Posterior vena cava (tissue), 2 donors: Measurements from ENCODE around the gene PHTF1. TPM values are rescaled to one million over a fixed set of nuclear protein-coding genes. Genes with fewer than 3 reads are reported as not detected.

Source experiments
- DNase-seq: peaks from one replicate; pipeline ENCODE4 v3.0.0-alpha.2; 2020; ENCODE audit warnings: low spot score
- intact Hi-C, 2 donors: fragments of 100-400 bp; cut with DNase I; formaldehyde crosslinking; loops; one replicate each; pipeline versions ENCODE4 v1.14.1 to v1.14.2; 2022 to 2023
- total RNA-seq, 2 donors: library from RNA; stranded (reverse); fragmentation: NEBNext Ultra II Directional; extraction: Animal tissue kit (Norgen Biotek cat#: 25700); gene quantifications; one replicate each; pipeline ENCODE4 v1.2.1, GENCODE V29; 2021
- donor health status: DM: yes; HTN: yes; CAD: no.
- donor health status: DM: yes; HTN: yes; CAD: no.

Gene PHTF1
- total RNA-seq, 2 donors from 2014 or later = 12.0 to 13.2 TPM

GRCh38 chr1:113677250-113678158, 81.8 kb downstream of the PHTF1 start:
- intact Hi-C loops = loop anchor here (5.0 to 10.0 kb wide), 2 partner anchors 533 to 535 kb away; no protein-coding TSS in a partner anchor
- DNase-seq = no peak

GRCh38 chr1:113676524-113676923, 82.8 kb downstream of the PHTF1 start:
- DNase-seq = no peak
- intact Hi-C loops = loop anchor here (5.0 to 10.0 kb wide), 2 partner anchors 532 to 534 kb away; no protein-coding TSS in a partner anchor

GRCh38 chr1:113675302-113675701, 84.0 kb downstream of the PHTF1 start:
- intact Hi-C loops = loop anchor here (5.0 to 10.0 kb wide), 2 partner anchors 531 to 533 kb away; no protein-coding TSS in a partner anchor
- DNase-seq = no peak

- no peak for DNase-seq
- intact Hi-C loops = loop anchor here in 1 of 2 donors (10.0 kb wide), 1 partner anchor 530 kb away; no protein-coding TSS in a partner anchor
Observed at GRCh38 chr1:113674591-113674990, 84.7 kb downstream of the PHTF1 start.

- intact Hi-C loops = loop anchor here in 1 of 2 donors (10.0 kb wide), 1 partner anchor 528 kb away; no protein-coding TSS in a partner anchor
- DNase-seq = no peak
Observed at GRCh38 chr1:113672491-113672890, 86.8 kb downstream of the PHTF1 start.

GRCh38 chr1:113670650-113671049, 88.6 kb downstream of the PHTF1 start:
- intact Hi-C loops = loop anchor here in 1 of 2 donors (10.0 kb wide), 1 partner anchor 526 kb away; no protein-coding TSS in a partner anchor
- no peak for DNase-seq

GRCh38 chr1:113669988-113670387, 89.3 kb downstream of the PHTF1 start:
- no peak for DNase-seq
- intact Hi-C loops = loop anchor here in 1 of 2 donors (10.0 kb wide), 1 partner anchor 525 kb away; no protein-coding TSS in a partner anchor

GRCh38 chr1:113666126-113666525, 93.2 kb downstream of the PHTF1 start:
- intact Hi-C loops = no loop called here
- no peak for DNase-seq

GRCh38 chr1:113665071-113665470, 94.2 kb downstream of the PHTF1 start:
- DNase-seq = no peak
- intact Hi-C loops = no loop called here

- intact Hi-C loops = no loop called here
- DNase-seq = no peak
Observed at GRCh38 chr1:113663165-113663951, 95.9 kb downstream of the PHTF1 start.

GRCh38 chr1:113662101-113662500, 97.2 kb downstream of the PHTF1 start:
- intact Hi-C loops = no loop called here
- no peak for DNase-seq

- intact Hi-C loops = no loop called here
- DNase-seq = no peak
Observed at GRCh38 chr1:113660088-113660487, 99.2 kb downstream of the PHTF1 start.

- intact Hi-C loops = no loop called here
- DNase-seq = no peak
Observed at GRCh38 chr1:113659556-113659955, 99.7 kb downstream of the PHTF1 start.

GRCh38 chr1:113659035-113659434, 100.3 kb downstream of the PHTF1 start:
- intact Hi-C loops = no loop called here
- no peak for DNase-seq

GRCh38 chr1:113657556-113658063, 101.7 kb downstream of the PHTF1 start:
- intact Hi-C loops = no loop called here

GRCh38 chr1:113657126-113657525, 102.2 kb downstream of the PHTF1 start:
- DNase-seq = no peak
- intact Hi-C loops = no loop called here

More at GRCh38 chr1:113657556-113658063, 101.7 kb downstream of the PHTF1 start:
- no peak for DNase-seq

GRCh38 chr1:113654883-113655282, 104.4 kb downstream of the PHTF1 start:
- intact Hi-C loops = no loop called here
- DNase-seq = no peak

GRCh38 chr1:113653741-113654140, 105.5 kb downstream of the PHTF1 start:
- intact Hi-C loops = no loop called here
- no peak for DNase-seq

GRCh38 chr1:113652771-113653170, 106.5 kb downstream of the PHTF1 start:
- intact Hi-C loops = no loop called here
- no peak for DNase-seq

- DNase-seq = no peak
- intact Hi-C loops = no loop called here
Observed at GRCh38 chr1:113648478-113648877, 110.8 kb downstream of the PHTF1 start.
